Measurements from ENCODE around the gene USP24.
"Not testable (repeated sequence)": the region's sequence is repeated elsewhere in the genome, so short reads cannot be mapped to it uniquely, and the experiment has no call there.

Gene USP24

DNA sequence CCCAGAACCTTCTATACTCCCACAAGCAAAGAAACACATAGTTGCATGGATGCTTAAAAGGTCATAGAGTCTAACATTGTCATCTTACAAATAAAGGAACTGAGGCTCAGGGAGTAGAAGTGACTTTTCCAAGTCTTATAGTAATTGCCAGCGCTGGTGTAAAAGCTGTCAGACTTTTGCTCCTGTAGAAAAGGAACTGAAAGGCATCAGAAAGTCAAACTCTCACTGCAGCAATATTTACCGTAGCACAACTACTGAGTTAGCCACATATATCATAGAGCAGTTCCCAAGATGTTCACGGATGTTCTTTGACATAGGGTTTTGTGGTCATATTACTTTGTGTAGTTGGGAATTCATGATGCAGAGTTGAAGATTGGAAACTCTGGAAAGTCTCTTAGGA lies 16.6 kb upstream of the USP24 start:
- no peak for DNase-seq

DNA sequence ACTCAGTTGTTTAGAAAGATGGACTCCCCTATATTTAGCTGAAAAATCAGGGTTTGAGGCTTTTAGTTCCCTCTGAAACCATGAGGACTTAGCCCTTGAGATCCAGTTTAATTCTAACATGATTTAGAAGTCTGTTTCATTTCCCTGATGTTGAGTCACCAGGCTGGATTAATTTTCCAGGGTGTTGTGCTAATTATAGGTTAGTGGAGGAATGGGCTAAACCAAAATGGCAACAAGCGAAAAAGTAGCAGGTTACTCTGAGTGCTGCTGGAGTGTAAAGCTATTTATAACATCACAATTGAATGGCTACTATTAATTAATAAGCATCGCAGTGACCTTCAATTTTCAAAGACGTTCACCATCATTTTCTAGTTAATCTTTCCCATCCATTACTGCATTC lies 15.5 kb upstream of the USP24 start:
- DNase-seq = no peak

DNA sequence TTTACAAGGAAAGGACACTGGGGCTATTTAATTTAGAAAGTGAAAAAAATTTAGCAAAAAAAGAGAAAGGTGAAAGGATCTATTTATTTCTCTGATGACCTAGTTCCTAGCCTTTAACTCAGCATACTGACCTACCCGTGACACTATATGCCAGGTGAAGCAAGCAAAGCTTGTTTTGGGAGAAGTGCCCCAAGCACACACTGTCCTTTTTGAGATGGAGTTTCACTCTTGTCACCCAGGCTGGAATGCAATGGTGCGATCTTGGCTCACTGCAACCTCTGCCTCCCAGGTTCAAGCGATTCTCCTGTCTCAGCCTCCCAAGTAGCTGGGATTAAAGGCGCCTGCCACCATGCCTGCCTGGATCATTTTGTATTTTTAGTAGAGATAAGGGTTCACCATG lies 14.6 kb upstream of the USP24 start:
- not testable (repeated sequence) for DNase-seq

DNA sequence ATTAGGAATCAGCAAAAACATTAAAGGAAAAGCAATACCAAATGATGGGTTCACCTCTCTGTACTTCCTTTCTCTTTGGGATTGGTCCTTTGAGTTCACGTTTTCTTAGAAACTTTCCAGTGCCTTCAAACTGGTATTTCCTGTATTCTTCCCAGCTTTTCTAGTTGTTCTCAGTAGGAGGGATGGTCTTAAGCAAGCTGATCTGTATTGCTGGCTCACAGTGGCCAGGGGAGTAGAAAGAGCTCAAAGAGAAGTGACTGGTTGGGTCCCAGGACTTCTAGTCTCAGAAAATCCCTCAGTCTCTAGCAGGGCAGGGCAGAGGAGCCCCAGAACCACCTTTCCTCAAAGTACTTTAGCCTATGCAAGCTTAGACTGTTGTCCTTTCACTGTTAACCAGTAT lies 10.1 kb upstream of the USP24 start:
- DNase-seq = no peak

DNA sequence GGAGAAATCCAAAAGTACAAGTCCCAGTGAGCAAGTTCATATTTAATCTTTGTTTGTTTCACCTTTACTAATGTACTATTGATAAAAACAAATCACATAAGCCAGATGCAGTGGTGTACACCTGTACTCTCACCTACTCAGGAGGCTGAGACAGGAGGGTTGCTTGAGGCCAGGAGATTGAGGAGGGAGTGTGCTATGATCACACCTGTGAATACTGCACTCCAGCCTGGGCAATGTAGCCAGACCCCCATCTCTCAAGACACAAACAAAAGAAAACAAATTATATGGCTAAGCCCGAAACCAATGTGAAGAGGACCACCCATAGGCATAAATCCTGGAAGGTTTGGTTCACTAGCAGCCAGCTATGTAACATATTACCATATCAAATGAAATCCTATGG lies 9.6 kb upstream of the USP24 start:
- DNase-seq = no peak

DNA sequence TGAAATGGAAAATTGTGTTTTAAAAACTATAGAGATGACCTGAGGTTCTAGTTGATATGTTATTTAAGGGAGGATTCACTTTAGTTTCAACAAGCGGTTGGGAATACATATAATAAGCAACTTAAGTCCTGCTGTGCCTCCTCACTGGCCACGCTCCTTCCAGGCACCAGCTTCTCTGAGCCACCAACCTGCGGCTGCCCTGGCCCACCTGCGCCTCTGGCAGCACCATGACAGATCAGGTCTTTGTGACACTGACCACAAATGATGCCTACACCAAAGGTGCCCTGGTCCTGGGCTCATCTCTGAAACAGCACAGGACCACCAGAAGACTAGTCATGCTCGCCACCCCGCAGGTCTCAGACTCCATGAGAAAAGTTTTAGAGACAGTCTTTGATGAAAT lies 7.0 kb upstream of the USP24 start:
- DNase-seq = no peak

DNA sequence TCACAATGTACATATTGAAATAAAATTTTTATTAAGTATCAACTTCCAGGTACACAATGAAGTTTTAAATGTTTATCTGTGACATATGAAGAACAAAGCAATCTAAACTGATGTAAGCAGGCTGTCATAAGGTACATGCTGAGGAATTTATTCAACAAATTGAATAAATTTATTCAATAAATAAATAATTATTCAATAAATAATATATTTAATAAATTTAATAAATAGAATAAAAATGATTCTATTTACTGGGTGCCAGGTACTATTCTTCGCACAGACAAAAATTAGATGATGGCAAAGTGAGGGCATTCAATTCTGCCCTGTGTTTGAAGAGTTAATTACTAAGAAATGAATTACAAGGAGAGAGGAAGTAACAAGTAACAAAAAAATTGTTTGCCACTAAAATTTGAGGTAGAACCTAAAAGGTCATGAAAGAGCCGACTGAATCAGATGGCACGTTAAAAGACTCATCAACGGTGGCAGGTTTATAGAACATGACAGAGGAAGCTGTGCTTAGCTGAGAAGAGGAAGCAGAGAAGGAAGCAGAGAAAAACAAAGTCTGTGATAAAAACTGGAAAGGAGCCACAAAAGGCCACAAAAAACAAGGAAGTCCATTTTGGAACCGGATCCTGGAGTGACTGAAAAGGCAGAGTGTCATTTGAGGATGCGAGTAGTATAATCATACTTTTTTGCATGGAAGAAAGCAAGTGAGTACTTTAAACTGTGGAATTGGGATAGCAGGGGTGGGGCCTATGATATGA lies 2.2 kb upstream of the USP24 start:
- DNase-seq = no peak

DNA sequence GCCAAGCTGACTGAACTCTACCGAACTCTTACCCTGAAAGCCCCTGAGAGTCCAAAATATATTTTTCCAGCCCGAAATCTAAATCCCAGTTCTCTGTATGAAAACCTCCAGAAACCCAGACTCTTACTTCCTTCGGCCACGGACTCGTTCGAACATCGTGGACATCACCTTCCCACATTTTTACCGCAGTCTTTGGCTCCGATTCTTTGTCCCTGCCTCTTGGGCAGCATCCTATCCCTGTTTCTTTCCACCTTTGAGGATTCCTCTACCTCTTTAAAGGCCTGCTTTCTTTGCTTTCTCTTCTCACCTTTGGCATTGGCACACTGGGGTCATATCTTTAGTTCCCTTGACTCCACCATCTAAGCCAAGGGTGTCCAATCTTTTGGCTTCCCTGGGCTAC lies 932 bp upstream of the USP24 start:
- DNase-seq = no peak

DNA sequence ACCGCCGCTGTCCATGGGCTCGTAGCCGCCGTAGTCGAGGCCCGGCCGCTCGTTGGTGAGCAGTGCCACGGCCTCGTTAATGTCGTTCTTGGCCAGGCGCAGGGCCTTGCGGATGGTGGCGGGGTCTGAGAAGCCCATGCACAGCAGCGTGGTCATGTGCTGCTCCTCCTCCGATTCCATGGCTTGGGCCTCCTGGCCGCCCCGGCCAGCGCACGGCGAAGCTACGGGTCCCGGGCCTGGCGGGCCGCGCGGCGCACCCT lies 300 bp downstream of the USP24 start:
- peak in 1 of 2 experiments; percentile 32 for DNase-seq

DNA sequence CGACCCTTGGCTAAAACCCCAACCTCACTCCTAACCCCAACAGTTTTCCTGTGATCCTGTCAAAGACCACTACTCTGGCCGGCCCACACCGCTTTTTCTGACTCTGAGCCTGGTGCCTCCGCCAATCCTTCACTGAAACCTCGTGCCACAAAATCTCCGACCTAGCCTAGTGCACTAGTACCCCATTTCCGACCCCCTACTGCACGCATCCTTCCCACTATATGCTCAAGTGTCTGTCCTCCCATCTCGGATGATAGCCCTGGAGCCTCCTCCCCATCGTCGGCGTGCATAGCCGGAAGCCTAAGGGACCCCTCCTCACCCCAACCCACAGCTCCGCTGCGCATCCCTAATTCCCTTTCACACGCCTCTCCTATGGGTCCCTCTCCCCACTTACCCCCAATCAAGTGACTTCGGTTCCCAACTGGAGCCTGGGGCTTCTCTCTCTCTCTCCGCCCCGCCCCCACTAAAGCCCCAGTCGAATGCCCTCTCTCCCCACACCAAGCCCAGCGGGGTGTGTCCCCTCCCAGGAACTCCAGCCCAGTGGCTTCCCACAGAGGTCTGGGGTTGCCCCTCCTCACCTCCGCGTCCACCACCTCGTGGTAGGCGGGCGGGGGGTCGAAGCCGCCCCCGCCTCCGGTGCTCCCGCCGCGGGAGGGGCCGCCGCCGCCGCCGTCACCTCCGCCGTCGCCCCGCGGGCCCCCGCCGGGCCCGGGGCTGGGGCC lies 791 bp downstream of the USP24 start:
- DNase-seq = peak; percentile 18 to 47

DNA sequence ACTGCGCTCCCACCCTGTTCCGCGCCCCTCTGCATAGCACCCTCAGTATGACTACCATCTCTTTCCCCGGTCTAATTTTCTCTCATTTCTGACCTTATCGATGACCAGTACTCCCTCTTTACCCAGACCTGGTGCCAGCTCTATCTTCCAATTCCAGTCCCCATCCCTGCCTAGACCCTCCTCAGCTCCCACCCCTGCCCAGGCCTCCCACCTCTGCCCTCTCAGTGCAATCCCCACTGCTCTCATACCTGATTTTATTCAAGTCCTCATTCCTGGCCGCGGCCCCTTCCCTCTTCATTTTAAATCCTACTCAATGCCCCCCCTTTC lies 1.3 kb downstream of the USP24 start:
- no peak for DNase-seq

DNA sequence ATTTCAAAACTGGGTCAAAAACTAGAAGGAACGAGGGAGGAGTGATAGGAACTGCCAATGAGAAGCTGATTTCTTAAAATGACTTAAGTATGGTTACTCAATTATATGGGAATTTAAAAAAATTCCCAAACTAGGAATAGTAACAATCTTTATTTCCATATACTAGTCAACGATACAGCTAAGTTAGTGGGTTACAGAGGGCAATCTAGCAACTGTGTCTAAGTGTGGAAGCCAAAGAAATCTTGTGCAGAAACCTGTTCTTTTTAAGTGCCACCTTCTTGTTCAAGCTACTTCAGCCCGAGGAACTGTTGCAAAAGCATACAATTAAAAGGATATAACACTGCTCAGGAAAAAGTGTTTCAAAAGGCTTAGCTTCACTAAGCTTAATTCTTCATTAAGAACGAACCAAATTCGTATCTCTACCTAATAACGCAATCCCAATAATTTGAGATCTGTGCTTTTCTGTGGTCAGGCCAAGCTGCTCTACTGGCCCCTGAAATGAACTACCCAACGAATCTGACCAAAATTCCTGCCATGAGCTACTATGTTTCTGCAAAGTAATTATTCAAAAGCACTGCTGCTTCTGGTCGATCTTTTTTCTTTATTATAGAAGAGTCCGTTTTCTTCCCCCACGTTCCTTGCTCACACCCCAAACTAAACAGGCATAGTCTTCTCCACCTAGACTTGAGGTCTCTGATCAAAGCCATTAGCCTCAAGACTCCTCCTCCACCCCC lies 1.8 kb downstream of the USP24 start:
- DNase-seq = no peak

DNA sequence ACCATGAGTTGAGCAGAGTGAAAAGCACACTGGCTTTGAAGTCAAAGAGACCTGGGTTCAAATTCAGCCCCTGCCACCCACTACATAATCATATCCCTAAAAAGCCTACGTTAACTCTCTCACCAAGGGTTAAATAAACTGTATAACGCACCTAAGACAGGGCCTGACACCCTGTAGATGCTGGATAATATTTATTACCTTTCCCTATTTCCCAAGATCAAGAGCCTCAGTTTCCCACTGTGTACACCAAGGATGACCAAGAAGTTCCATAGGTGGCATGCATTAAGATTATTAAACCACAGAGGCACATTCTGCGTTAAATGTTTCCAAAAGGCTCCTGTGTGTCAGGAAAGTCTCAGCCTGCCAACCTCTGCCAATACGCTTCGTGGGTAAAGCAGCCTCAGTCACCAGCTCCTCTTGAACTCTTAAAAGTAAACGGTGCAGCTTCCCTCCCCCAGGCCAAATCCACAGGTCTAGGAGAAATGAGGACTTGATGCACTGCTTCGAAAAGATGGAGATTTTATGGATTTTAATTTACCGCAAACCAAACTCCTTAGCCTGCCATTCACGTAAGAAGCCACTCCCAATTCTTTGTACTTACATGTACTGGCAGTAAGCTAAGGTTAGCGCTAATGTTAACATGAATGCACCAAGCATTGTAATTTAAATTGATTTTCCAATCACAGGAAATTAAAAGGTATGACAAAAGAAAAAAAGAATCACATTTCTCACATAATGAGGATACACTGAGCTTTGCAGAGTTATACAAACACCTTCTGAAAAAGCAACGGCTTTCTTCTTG lies 2.6 kb downstream of the USP24 start:
- DNase-seq = no peak

DNA sequence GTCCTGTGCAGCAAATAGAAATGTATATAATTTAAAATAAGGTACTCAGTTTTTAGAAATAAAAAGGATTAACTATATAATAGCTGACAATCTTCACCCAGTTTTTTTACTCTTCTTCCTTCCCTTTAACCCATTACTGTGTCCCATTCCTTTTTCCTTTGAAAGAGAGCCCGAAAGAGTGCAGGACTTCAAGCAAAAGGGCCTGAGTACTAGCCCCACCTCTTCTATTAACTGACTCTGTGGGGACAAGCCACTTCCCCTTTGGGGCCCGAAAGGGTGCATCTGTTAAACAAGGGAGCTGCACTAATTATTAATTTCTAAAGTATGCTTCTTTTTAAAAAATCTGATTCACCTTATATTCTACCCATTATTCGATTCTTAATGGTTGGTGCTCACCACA lies 3.3 kb downstream of the USP24 start:
- no peak for DNase-seq

DNA sequence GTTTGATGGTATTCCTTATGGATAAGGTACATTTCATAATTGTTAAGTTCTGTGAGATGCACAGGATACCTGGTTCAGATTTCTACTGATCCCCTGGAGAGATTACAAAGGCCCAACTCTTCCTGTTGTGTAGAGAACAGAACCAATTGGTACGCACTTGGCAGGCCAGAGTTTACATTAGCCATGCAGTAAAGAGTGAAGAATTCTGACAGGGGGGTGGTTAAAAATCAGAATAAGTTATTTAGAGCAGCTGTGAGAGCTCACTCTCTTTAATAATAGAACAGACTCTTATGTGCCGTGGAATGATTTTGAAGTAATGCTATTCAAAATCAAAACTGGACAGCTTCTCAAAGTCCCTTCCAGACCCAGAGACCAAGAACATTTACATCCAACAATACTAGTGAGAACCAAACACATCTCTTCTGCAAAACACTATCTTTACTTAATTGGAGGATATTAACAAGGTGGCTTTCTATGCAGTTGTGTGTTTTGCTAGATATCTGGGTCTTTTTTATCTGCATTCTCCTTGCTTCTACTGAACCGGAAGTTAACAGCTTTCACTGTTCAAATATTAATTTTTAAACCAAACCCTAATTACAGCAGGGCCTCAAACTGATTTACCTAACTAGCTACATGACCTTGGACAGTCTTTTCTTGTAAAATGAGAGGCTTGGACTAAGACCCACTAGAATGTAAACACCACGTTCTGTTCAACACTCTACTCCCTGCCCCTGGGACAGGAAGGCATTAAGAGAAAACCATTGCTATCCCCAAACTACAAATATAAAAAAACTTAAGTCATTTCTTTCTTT lies 4.0 kb downstream of the USP24 start:
- DNase-seq = no peak

DNA sequence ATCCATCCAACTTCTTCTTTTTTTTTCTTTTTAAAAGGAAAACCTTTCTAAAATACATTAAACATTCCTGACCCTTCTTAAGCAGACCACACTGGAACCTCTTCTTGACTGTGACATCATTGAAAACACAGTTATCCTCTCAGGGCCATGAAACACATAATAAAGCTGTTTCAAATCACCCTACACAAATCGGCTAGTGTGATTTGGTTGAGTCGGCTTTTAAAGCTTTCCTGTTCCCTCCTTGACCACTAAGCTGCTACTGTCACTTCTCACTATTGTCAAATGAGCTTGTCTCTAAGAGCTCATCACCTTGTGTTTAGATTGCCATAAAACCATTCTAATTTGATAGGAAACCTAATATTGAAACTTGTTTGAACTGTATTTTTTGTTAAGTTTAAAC lies 5.9 kb downstream of the USP24 start:
- DNase-seq = peak in 1 of 2 experiments; percentile 20

DNA sequence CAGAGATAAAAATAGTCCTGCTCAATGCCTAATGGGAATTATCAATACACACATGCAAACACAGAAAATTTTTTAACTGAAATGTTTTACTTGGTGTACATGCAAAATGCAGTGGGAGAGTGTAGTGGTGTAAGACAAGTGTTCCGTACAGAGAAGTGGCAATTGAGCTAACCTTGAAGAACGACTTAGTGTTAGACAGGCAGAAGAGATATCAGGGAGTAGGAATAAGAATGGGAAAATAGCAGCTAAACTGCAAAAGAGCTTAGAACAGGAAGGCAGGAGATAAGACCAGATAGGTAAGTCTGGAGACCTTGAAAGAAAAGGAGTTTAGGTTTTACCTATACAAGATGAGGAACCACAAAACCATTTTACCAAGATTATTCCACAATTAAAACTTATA lies 9.0 kb downstream of the USP24 start:
- no peak for DNase-seq

DNA sequence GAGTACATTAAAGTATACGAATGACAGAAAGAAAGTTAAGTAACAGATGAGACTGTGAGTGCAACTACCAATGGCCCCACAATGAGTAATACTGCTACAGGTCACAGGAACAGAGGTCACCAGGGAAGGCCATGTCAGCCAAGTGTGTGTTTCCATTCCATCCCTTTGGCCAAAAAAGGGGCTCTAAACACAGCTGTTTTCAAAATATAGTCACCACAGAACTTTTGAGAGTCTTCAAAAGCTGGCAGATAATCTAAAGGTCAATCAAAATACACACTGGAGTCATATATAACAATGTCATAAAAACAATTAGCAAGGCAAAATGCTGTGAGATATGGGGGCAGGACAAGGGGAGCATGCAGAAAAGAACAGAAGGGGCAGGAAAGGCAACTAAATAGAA lies 10.2 kb downstream of the USP24 start:
- no peak for DNase-seq

DNA sequence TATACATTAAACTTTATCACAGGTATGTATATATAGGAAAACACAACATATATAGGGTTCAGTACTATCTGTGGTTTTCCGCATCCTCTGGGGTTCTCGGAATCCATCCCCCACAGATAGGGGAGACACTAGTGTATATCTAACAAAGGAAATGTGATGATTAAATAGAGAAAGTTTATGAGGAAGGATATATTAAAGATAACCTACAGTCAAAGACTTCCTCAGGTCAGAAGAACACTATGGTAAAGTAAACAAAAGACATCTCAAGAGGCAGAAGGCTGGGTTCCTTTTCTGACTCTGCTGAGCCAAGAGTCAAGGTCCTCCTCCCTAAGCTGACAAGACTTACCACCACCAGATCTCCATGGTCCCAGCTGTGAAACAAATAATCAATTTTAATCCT lies 12.1 kb downstream of the USP24 start:
- no peak for DNase-seq

DNA sequence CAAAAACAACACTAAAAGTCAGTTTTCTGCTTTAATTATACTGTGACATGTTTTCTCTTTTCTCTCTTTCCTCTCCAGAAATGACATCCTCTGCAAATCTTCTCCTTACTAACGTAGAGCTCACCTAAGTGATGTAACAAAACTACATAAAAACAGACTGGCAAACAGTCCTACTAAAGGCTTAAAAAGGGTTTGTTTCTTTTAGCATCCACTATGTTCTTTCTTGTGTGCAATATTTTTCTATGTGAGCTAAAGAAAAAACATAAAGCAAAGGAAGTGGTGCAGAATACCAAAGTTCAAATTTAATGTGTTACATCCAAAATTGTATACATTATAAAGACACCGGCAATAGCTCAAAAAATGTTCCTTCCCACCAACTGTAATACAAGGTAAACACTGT lies 14.5 kb downstream of the USP24 start:
- no peak for DNase-seq

DNA sequence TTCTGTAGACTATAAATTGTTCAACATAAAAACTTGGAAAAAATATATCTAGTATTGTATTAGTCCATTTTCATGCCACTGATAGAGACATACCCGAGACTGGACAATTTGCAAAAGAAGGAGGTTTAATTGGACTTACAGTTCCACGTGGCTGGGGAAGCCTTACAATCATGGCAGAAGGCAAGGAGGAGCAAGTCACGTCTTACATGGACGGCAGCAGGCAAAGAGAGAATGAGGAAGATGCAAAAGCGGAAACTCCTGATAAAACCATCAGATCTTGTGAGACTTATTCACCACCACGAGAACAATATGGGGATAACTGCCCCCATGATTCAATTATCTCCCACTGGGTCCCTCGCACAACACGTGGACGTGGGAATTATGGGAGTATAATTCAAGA lies 15.4 kb downstream of the USP24 start:
- DNase-seq = not testable (repeated sequence)

DNA sequence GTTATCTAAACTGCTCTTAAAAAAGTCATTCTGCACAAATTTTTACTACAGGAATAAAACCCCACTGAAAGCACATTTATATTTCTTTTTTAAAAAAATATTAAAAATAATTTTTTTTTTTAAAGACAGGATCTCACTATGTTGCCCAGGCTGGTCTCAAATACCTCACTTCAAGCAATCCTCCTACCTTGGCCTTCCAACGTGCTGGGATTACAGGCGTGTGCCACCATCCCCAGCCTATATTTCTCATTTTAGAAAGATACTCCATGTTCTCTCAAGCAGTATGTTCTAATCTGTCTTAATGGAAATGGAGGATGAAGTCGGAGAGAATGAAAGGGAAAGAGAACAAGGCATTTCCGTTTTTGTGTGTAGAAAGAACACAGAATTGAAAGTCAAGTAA lies 17.1 kb downstream of the USP24 start:
- no peak for DNase-seq

DNA sequence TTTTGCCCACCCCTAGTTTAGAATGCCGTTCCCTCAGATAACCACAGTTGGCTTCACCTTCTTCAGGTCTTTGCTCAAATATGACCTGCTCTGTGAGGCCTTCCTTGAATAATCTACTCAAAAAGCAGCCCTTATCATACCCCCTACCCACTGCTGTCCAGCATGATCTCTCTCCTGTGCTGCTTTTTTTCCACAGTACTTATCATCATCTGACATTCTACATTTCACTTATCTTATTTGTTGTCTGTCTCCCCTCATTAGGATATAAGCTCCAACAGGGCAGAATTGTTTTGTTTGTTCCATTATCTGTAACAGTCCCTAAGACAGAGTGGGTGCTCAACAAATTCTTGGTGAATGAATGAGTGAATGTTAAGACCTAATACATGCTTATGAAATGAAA lies 18.1 kb downstream of the USP24 start:
- DNase-seq = no peak

Data from NCI-H524 (cell line).